GM19438 (cell line): ENCODE measurements around the gene NPAS3.

Experiments
- ATAC-seq: cut with Tn5 transposase; IDR thresholded peaks from one replicate; pipeline ENCODE4 v1.9.1; 2021; ENCODE audit warnings: low read depth; ENCODE audit not compliant: unreplicated experiment

Gene NPAS3

DNA sequence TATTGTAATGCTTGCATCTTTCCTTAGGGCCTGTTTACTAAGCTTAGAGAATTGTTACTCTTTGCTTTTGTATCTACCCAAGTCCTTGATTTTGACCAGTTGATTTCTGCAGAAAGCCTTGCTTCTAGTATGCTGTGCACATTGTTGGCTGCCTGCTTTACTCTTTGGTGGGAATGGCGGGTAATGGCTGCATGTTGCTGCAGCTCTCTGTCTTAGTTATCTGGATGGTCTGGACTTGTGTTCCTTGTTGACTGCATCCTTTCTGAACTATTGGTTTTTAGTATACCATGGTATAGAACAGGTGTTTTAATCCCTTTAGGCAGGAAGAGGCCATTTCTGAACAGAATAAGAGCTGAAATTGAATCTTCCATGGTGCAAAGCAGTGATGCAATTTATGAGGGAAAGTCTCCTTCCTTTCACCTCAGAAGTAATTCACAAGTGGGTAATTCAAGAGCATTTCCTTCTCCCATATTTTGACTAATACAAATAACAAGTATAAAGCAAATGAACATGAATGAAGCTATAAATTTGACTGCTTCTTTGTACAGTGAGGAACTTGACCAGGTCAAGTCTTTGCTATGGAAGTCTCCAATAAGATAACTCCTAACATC, 466.4 kb downstream of the NPAS3 start:
- no peak for ATAC-seq

DNA sequence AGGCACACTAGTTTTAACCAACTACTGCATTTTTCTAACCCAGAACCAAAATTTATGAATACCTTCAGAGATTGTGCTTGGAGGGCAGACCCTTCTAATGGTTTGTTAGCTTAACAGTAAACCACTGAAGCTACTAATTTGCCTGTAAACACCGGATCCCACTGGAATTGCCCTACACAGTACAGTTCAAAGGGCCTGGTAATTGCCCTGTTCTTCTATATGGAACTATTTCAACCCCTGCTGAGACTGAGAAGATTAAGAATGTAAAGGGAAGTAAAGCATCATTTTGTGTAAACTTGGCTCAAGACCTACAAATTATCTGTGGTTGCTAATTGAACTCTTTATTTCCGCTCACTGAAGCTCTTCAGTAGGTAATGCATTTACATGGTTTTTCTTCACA, 468.1 kb downstream of the NPAS3 start:
- no peak for ATAC-seq

DNA sequence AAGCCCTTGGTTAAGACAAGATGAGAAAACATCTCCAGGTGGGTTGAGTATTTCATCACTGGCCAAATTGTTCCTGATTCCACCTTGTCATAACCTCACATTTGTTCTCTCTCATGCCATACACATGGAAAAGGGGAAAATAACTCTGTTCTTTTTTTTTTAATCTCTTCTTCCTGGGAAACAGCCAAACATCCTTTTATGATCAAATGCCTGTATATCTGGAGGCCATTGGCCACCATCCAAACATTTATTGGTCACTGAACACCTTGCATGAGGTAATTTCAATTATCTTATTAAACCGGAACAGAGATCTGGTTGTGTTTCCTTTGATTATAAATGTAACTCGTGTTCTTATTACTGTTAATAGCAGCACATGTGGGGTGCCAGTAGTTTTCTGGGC, 469.6 kb downstream of the NPAS3 start:
- no peak for ATAC-seq

DNA sequence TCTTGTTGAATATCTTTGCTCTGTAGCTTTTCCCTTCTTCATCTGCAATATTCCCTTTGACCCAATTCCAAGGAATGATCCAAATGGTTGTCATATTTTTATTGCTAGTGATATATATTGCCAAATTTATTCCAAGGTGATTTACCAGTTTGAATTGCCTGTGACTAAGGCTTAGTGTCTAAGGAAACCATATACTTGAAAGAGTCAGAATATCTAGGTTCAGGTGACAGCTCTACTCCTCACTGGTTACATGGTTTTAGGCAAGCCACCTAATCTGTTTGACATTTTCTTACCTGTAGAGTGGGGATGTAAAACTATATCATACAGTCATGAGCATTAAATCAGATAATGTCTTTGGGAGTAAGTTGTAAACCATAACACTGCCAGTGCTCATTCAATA, 473.8 kb downstream of the NPAS3 start:
- no peak for ATAC-seq

DNA sequence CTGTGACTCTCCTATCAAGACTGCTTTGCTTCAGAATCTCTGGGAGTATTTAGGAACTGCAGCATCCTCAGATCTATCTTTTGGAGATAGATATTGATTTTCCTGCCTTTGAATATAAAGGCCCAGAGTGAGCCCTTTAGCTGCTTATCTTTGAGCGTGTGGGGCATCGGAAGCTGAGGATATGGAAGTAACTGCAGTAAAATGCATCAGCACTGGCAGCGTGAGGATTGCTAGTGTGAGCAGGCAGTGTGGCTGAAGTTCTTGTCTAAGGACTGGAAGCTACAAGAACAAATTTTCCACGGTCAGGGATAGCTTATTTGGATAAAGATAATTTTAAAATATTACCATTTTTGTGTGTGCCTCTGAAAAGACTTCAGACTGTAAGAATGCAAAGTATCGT, 474.7 kb downstream of the NPAS3 start:
- no peak for ATAC-seq

DNA sequence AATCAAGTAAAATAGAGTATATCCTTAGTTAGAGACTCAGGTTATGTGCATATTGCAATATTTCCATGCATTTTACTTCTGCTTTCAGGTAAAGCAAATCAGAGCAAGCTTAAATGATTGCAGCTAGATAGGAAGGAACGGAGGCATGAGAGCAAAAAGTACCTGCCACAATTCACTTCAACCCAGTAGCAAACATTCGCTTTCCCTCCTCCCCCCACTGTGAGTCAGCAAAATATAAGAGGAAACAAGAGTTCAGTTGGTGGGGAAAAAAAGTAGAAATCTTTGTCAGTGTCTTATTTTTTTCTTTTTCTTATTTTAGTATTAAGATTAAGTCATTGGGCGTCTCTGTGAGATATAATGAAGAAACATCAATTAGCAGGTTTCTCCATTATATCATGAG, 475.4 kb downstream of the NPAS3 start:
- ATAC-seq, result no peak

DNA sequence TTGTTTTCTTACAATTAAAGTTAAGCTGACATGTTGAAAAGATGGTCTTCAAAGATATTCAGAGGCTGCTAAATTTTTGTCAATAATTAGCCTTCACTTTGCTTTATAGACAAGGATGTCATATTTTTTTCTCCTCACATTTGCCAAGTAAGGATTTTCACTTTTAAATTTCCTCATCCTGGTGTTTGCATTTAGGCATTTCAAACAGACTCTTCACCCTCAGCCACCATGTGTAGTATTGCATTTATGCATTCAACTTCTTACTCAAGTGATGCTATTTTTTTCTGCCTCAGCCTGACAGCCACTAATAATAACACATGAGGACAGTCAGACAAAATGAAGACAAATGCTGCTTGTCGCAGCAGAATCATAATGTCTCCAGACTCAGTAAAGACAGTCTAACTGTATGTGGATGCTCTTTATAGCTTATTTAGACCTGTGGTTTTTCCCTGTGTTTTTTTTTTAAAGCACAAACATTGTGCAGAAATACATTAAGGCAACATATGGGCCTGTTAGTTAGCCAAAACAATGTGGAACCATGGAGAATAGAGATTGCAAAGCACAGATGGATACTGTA, 481.5 kb downstream of the NPAS3 start:
- ATAC-seq, result no peak

DNA sequence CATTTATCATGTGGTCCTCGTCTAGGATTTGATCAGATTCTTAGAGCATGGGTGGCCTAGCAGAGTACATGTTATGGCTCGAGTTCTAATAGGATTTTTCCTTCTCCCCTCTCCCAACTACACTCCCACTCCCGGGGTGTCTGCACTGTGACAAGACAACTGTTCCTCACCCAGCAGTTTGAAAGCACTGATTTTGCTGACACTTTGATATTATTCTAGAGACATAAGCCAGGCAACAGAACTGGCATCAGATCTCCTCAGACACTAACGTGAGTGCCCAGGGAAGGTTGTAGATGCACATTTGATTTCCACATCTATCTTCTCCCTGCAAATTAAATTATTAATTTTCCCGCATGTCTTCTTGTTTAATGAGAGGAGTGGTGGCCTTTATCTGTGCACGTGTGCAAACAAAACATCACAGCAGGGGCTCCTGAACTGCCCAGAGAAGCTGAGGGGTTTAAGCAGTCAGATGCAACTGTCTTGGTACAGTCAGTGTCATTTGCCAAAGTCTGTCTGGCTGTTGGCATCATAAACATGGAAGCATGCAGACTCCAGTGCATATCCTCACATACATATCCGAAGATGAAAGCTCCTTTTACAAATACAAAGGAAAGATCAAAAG, 491.8 kb downstream of the NPAS3 start:
- ATAC-seq, result no peak

DNA sequence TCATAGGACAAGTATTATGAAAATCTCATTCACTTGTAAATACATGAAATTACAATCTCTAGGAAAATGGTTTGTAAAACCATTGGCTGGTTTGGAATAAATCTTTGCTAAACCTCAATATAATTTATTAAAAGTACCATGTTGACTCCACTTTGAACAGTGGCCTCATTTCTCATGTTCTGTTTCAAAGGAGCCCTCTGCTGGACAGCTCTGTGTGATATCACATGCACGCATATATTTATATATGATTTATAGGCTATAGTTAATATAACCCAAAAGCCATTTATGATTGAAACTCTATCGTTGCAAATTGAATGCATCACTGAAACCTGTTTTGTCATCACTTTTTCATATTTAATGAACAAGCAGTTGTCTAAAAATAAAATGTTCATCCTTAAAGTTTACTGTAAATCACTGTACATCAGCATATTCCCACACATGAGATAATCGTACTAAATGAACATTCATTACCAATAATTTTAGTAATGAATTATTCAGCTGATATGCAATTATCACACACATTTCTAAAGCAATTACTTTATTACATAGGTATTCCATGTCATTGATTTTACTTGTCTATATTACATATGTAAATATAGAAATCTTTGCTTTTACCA, 493.8 kb downstream of the NPAS3 start:
- no peak for ATAC-seq

DNA sequence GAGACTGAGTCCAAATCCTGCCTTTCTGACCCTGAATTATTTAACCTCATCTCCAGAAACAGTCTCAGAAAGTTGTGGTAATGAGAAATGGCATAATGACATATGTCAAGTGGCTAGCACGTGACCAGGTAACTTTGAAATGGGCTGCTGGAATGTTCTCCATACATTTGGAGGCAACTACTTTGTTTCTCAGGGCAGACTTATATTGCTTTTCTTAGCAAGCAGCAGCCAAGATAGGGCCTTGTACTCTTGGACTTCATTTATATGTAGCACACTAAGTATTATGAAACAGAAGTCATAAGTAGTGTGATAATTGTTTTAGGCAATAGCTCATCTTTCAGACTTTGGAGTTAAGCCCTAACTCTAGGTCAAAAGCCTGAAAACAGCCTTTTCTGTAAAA, 494.7 kb downstream of the NPAS3 start:
- ATAC-seq, result no peak

DNA sequence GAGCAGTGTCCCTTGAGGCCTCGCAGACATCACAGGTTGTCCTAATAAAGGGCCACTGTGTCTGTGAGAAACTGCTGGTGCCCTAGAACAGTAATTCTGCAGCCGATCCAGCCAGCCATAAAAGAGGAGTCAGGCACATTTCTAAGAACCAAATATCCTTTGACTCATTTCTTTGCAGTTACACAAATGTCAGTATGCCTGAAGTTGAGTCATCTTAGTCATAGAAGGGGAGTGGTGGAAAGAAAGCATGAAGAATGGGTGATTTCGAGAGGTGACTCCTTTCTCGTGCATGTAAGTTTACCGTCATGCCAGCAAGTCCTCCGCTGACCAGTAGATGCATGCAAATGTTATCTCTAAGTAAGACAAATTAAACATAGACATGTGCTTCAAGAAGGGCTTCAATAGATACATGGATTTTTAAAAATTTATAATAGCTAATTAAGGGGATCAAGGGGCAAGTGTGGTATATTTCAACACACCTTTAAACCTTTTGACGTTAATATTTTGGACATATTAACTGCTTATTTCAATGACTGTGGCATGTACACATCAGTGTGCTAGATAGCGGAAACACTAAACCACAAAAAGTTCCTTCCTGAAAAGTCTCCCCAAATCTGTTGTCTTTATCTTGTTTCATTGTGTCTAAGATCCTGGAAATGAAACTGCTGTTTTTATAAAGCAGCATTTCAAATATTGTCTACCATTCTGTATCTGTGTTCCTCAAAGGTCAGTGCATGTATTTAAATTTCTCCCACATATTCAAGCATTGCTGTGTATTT, 497.4 kb downstream of the NPAS3 start:
- no peak for ATAC-seq

DNA sequence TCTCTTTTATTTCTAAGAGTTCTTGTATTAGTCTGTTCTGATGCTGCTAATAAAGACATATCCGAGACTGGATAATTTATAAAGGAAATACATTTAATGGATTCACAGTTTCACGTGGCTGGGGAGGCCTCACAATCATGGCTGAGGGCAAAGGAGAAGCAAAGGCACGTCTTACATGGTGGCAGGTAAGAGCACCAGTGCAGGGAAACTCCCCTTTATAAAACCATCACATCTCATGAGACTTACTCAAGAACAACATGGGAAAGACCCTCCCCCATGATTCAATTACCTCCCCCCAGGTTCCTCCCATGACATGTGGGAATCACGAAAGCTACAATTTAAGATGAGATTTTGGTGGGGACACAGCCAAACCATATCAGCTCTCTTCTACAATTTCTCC, 503.0 kb downstream of the NPAS3 start:
- no peak for ATAC-seq

DNA sequence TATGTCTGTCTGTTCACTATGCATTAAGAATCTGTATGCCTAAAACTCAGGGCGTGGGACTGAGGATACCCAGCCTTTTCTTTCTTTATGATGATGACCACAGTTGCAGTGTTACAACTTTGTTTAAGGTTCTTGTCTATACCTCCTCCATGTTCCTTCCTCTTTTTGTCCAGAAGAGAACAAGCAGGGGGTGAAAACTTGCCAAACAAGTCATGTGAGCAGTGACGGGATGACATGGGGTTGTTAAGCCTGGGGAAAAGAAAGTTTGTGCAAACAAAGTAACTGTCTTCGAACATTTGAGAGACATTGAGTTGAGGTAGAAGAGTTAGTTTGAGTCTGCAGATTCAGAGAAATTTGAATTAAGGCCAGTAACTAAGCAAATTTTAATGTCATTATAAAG, 505.5 kb downstream of the NPAS3 start:
- no peak for ATAC-seq

DNA sequence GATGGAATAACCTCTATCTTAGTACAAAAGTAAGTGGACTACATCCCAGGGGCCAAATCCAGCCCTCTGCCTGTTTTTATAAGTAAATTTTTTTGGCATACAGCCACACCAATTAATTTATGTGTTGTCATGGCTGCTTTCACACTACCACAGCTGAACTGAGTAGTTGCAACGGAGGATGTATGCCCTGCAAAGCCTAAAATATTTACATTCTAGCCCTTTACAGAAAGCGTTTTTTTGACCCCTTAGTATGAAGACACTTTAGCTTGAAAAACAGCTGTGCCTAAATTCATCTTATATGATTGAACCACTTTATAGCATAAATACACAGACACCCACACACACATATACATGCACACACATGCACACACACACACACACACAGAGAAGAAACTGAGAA, 510.6 kb downstream of the NPAS3 start:
- no peak for ATAC-seq

DNA sequence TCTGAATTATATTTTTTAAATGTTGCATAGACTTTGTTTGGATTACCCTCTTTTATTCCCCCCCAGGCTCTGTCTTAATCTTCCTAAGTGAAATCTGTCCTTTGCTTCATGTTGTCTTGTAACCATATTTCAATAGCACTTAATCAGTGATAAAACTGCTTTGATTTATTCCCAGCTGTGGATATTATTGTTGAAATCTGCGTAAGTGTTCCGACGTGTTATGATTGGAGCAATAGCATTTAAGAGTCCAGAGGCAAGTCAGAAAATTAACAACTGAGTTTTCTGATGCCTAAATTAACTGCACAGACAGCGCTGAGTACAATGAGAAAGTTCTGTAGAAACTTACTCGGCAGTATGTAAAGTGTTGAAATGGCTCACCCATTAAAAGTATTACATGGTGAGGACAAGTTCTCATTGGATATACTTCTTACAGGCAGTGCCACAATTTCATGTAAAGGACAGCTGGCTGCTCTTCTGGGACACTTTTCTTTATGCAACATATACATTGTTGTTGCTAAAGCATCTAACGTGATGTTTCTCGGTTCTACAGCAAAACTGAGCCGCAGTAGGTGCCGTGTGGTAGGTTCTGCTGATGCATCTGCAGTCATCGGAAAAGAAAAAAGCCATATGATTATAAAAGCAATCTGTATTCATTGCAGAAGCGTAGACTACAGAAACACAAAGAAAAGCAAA, 511.2 kb downstream of the NPAS3 start:
- no peak for ATAC-seq

DNA sequence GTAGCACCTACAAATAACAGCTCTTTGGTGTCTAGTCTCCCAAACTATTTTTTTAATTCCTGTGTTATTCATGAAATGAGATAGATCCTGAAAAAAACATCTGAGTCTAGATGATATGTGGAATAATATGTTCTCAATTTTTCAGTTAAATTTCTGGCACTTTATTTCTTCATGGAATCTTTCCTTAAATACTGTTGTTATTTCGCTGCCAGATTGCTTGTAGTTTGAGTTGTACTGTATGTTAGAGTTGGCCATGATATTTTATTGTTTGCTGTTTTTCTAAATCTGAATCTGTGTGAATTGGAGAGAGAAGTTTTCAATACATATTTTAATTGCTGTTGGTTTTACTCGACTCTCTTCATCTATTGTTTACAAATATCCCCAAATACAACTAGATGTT, 511.7 kb downstream of the NPAS3 start:
- ATAC-seq, result no peak

DNA sequence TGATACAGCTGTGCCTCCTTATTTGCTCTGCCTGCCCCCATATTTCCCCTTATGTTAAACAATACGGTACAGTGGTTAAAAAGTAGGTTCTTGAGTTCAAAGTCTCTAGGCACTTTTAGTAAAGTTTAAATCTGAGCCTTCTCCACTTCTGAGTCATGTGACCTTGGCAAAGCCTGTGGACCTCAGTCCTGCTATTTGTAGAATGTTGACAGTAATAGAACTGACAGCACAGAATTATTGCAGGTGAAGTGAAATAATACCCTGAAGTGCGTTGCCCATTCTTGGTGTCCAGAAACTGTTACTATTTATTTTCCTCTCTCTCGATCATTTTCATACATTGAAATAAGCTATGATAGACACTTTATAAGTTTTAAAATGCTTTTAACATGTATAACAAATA, 512.5 kb downstream of the NPAS3 start:
- ATAC-seq, result no peak

DNA sequence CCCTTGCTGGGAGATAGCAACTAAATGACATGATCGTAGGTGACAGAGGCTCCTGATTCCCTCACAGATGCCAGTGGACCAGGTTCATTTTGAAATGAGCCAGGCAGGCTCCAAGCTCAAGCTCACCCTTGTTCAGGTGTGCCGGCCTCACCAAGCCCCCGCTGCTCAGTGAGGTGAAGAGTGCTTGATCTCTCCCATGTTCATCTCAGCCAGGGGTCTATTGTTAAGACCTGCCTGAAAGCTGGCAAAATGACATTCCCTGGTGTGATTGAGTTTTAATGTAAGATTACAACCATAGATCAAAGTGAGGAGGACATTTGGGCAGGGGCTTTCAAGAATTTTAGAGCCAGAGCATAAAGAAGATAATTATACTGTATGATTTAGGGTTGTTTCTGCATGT, 514.3 kb downstream of the NPAS3 start:
- no peak for ATAC-seq

DNA sequence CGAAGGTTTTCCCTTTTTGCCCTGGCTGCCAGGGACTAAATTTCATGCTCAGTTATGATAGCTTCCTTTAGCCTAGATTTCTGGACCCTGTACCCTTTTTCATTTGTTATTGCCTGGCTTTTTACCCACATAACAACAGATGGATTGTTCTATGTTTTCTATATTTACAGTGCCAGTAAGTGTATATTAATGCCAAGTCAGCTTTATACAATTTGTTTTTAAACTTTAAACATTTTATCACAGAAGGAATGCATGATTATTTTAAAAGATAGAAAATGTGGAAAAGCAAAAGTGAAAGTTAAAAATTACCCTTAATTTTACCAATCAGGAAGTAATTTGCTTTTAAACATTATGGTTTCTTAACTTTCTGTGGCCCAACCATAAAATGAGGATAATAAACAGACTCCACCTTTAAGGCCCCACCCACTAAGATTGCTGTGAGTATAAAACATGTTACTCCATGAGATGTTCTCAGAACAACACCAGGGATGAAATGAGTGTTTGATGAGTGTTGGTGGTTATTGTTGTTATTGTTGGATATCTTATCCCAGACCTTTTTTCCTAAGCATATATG, 515.4 kb downstream of the NPAS3 start:
- no peak for ATAC-seq

DNA sequence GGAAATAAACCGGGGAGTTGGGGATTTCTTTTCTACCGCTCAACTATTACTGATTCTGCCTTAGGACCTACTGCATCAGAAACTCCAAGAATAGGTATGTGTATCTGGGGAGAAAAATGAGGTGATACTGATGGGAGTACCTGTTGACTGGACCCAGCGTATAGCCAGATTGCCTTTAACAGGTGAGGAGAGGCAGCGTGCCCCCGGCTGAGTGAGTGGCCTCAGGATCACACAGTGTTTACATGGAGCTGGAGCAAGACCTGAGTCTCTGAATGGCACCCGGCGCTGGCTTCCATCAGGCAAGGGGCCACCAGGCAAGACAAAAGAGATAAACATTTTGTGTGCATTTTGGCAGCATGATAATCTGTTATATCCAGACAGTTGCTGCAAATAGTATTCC, 516.0 kb downstream of the NPAS3 start:
- ATAC-seq, result no peak
